ENCODE results near the gene TRPM8.

TRPM8 gene

GRCh38 chr2:233974530-233975071 lies 57.4 kb downstream of the TRPM8 start:
- no peak for DNase-seq (ENCODE audit: low read depth in 2 of 2)

- no peak for DNase-seq (ENCODE audit: low read depth in 2 of 2)
Observed at GRCh38 chr2:233976087-233976486, 58.9 kb downstream of the TRPM8 start.

GRCh38 chr2:233976690-233977294 lies 59.6 kb downstream of the TRPM8 start:
- no peak for DNase-seq (ENCODE audit: low read depth in 2 of 2)

- no peak for DNase-seq (ENCODE audit: low read depth in 2 of 2)
Observed at GRCh38 chr2:233977296-233977837, 60.2 kb downstream of the TRPM8 start.

GRCh38 chr2:233979748-233980147 lies 62.6 kb downstream of the TRPM8 start:
- no peak for DNase-seq (ENCODE audit: low read depth in 2 of 2)

- DNase-seq (ENCODE audit: low read depth in 2 of 2), result no peak
Observed at GRCh38 chr2:233980955-233981561, 63.9 kb downstream of the TRPM8 start.

- no peak for DNase-seq (ENCODE audit: low read depth in 2 of 2)
Observed at GRCh38 chr2:233981574-233982420, 64.6 kb downstream of the TRPM8 start.

GRCh38 chr2:233982421-233983121 lies 65.4 kb downstream of the TRPM8 start:
- DNase-seq (ENCODE audit: low read depth in 2 of 2), result no peak

- DNase-seq (ENCODE audit: low read depth in 2 of 2), result no peak
Observed at GRCh38 chr2:233983445-233983844, 66.3 kb downstream of the TRPM8 start.

- DNase-seq (ENCODE audit: low read depth in 2 of 2), result no peak
Observed at GRCh38 chr2:233988581-233988980, 71.4 kb downstream of the TRPM8 start.

GRCh38 chr2:233989221-233989858 lies 72.2 kb downstream of the TRPM8 start:
- no peak for DNase-seq (ENCODE audit: low read depth in 2 of 2)

GRCh38 chr2:233990261-233990798 lies 73.2 kb downstream of the TRPM8 start:
- no peak for DNase-seq (ENCODE audit: low read depth in 2 of 2)

- no peak for DNase-seq (ENCODE audit: low read depth in 2 of 2)
Observed at GRCh38 chr2:233991196-233991595, 74.0 kb downstream of the TRPM8 start.

GRCh38 chr2:233992513-233993217 lies 75.5 kb downstream of the TRPM8 start:
- no peak for DNase-seq (ENCODE audit: low read depth in 2 of 2)

- no peak for DNase-seq (ENCODE audit: low read depth in 2 of 2)
Observed at GRCh38 chr2:233993461-233993860, 76.3 kb downstream of the TRPM8 start.

GRCh38 chr2:233994151-233994550 lies 77.0 kb downstream of the TRPM8 start:
- DNase-seq (ENCODE audit: low read depth in 2 of 2), result no peak

GRCh38 chr2:233996000-233996399 lies 78.8 kb downstream of the TRPM8 start:
- no peak for DNase-seq (ENCODE audit: low read depth in 2 of 2)

- no peak for DNase-seq (ENCODE audit: low read depth in 2 of 2)
Observed at GRCh38 chr2:233996461-233996860, 79.3 kb downstream of the TRPM8 start.

- no peak for DNase-seq (ENCODE audit: low read depth in 2 of 2)
Observed at GRCh38 chr2:233997707-233998106, 80.5 kb downstream of the TRPM8 start.

GRCh38 chr2:233999182-233999581 lies 82.0 kb downstream of the TRPM8 start:
- no peak for DNase-seq (ENCODE audit: low read depth in 2 of 2)

Measured in activated CD4-positive, alpha-beta T cell treated with anti-CD3 and anti-CD28 coated beads for 24 hours (primary cell).